ENCODE results near the gene SOWAHC. TPM values are rescaled to one million over a fixed set of nuclear protein-coding genes. Genes with fewer than 3 reads are reported as not detected.

The SOWAHC gene
- total and polyA plus RNA-seq, 2 of the 13 experiments (the other 11 are each of a cell fraction or from before 2014, with no cell fraction given): 21.2 to 22.5 TPM

GRCh38 chr2:109613081-109613921 is 863 bp upstream of the SOWAHC start (continued):
- no peak for TF ChIP-seq RAD51 (IDR thresholded peaks at IDR 0.05; ENCODE audit: borderline replicate concordance)
- no peak for TF ChIP-seq KDM3A (CRISPR knock-in tag; IDR thresholded peaks at IDR 0.05; ENCODE audit: low read depth)
- peak; percentile 8; the same call in 1 of the 2 replicates for TF ChIP-seq RAD21 (CRISPR knock-in tag; IDR thresholded peaks at IDR 0.05)
- no peak for TF ChIP-seq ZNF296 (CRISPR knock-in tag; conservative IDR thresholded peaks at IDR 0.05)
- peak; percentile 46; the same call in 1 of the 2 replicates for TF ChIP-seq ZNF160 (CRISPR knock-in tag; IDR thresholded peaks at IDR 0.05)
- no peak for TF ChIP-seq CHD2 (IDR thresholded peaks at IDR 0.05; ENCODE audit: low read depth, low read length)
- no peak for TF ChIP-seq ZNF552 (CRISPR knock-in tag; IDR thresholded peaks at IDR 0.05; ENCODE audit: borderline replicate concordance)
- TF ChIP-seq CENPBD1 (CRISPR knock-in tag; IDR thresholded peaks at IDR 0.05; ENCODE audit: borderline replicate concordance, low read depth): no peak
- TF ChIP-seq NKX3-1 (CRISPR knock-in tag; IDR thresholded peaks at IDR 0.05): no peak; the same call in 1 of the 2 replicates
- TF ChIP-seq PHF8 (CRISPR knock-in tag; IDR thresholded peaks at IDR 0.05): peak; percentile 67
- TF ChIP-seq IRF1 (CRISPR knock-in tag; IDR thresholded peaks at IDR 0.05; ENCODE audit: low read depth): no peak
